ENCODE results near the gene MMP3.

MMP3 gene

DNA sequence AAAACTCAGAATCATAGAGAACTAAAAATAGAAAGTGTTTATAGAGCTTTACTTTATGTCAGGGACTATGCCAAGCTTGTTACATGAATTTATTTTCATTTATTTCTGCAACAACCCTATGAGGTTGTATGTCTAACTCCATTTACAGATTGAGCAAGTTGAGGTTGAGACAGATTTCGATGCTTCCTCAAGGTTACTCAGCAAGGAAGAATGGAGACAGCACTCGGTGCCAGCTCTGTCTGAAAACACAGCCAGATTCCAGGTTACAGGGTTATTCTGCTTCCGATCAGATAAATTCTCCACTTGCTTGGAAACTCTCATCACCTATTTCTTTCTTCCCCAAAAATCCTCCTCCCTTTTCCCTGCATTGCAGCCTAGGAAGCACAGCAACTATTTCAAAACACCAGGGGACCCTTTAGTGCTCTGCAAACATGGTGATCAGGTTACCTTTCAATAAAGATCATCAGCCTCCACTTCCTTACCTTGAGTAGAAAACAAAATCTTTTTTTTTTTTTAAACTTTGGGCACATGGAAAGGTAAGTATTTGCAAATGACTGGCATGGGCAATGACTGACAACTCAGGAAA is 7.0 kb downstream of the MMP3 start:
- DNase-seq (ENCODE audit: low spot score) (no peak), ATAC-seq (ENCODE audit: low read depth) (peak; percentile 98)
- Histone ChIP-seq H3K27me3 (ENCODE audit: insufficient read depth, poor library complexity, severe bottlenecking) (no peaks in the 10 kb centered on the region), H3K36me3 (ENCODE audit: low read depth) (no peaks in the 10 kb centered on the region), H3K27ac (ENCODE audit: poor library complexity, severe bottlenecking) (peak overlapping the region; percentile 51), H3K9me3 (ENCODE audit: severe bottlenecking) (no peaks in the 10 kb centered on the region), H3K4me3 (ENCODE audit: severe bottlenecking) (no peak overlapping the region), H3K4me1 (ENCODE audit: insufficient read depth, poor library complexity, severe bottlenecking) (peaks cover 14% of the 10 kb centered on the region)
- TF ChIP-seq, protein P1, sequence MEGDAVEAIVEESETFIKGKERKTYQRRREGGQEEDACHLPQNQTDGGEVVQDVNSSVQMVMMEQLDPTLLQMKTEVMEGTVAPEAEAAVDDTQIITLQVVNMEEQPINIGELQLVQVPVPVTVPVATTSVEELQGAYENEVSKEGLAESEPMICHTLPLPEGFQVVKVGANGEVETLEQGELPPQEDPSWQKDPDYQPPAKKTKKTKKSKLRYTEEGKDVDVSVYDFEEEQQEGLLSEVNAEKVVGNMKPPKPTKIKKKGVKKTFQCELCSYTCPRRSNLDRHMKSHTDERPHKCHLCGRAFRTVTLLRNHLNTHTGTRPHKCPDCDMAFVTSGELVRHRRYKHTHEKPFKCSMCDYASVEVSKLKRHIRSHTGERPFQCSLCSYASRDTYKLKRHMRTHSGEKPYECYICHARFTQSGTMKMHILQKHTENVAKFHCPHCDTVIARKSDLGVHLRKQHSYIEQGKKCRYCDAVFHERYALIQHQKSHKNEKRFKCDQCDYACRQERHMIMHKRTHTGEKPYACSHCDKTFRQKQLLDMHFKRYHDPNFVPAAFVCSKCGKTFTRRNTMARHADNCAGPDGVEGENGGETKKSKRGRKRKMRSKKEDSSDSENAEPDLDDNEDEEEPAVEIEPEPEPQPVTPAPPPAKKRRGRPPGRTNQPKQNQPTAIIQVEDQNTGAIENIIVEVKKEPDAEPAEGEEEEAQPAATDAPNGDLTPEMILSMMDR (IDR thresholded peaks at IDR 0.05; ENCODE audit: poor library complexity, severe bottlenecking) = no peak

DNA sequence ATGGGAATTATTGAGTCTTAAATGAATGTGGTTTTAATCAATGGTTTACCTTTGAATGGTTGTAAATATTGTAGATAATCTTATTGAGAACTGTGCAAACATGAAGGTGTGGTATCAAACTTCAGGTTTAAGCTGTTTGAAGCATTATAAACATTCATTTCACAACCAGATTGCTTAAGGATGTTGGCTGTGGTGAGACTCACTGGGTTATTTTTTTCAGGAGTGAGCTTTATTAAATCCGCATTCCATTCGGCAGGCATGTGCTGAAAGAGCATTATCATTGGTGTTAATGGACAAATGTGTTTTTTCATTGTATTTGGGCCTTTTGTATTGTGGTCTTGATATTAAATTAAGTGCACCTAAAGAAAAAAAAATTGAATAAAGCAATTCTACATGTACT is 9.7 kb downstream of the MMP3 start:
- H3K9me3 ChIP-seq (ENCODE audit: severe bottlenecking) = no peaks in the 10 kb centered on the region
- no peaks in the 10 kb centered on the region for H3K36me3 ChIP-seq (ENCODE audit: low read depth)
- no peaks in the 10 kb centered on the region for H3K27me3 ChIP-seq (ENCODE audit: insufficient read depth, poor library complexity, severe bottlenecking)
- H3K4me1 ChIP-seq (ENCODE audit: insufficient read depth, poor library complexity, severe bottlenecking) = peaks cover 24% of the 10 kb centered on the region
- DNase-seq (ENCODE audit: low spot score) (no peak), ATAC-seq (ENCODE audit: low read depth) (no peak)
- TF ChIP-seq, protein P1 (IDR thresholded peaks at IDR 0.05; ENCODE audit: poor library complexity, severe bottlenecking) = no peak
- H3K4me3 ChIP-seq (ENCODE audit: severe bottlenecking) = no peak overlapping the region
- no peak overlapping the region for H3K27ac ChIP-seq (ENCODE audit: poor library complexity, severe bottlenecking)

DNA sequence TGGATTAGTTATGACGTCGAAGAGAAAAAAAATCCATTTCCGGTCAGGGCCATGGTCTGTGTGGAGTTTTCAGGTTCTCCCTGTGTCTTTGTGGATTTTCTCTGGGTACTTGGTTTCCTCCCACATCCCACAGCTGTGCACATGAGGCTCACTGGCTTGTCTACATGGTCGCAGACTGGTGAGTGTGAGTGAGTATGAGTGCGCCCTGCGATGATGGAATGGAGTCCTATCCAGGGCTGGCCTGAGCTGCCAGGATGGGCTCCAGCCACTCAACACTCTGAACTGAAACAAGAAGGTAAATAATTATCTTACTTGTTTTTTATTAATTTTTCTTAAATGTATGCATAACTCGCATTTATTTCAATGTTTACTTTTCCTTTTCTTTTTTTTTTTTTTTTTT is 10.8 kb downstream of the MMP3 start:
- Histone ChIP-seq H3K4me1 (ENCODE audit: insufficient read depth, poor library complexity, severe bottlenecking) (peaks cover 24% of the 10 kb centered on the region), H3K4me3 (ENCODE audit: severe bottlenecking) (no peak overlapping the region), H3K27me3 (ENCODE audit: insufficient read depth, poor library complexity, severe bottlenecking) (no peaks in the 10 kb centered on the region), H3K27ac (ENCODE audit: poor library complexity, severe bottlenecking) (no peak overlapping the region), H3K9me3 (ENCODE audit: severe bottlenecking) (no peaks in the 10 kb centered on the region), H3K36me3 (ENCODE audit: low read depth) (no peaks in the 10 kb centered on the region)
- TF ChIP-seq, protein P1 (IDR thresholded peaks at IDR 0.05; ENCODE audit: poor library complexity, severe bottlenecking) = no peak
- no peak for ATAC-seq (ENCODE audit: low read depth)
- no peak for DNase-seq (ENCODE audit: low spot score)

DNA sequence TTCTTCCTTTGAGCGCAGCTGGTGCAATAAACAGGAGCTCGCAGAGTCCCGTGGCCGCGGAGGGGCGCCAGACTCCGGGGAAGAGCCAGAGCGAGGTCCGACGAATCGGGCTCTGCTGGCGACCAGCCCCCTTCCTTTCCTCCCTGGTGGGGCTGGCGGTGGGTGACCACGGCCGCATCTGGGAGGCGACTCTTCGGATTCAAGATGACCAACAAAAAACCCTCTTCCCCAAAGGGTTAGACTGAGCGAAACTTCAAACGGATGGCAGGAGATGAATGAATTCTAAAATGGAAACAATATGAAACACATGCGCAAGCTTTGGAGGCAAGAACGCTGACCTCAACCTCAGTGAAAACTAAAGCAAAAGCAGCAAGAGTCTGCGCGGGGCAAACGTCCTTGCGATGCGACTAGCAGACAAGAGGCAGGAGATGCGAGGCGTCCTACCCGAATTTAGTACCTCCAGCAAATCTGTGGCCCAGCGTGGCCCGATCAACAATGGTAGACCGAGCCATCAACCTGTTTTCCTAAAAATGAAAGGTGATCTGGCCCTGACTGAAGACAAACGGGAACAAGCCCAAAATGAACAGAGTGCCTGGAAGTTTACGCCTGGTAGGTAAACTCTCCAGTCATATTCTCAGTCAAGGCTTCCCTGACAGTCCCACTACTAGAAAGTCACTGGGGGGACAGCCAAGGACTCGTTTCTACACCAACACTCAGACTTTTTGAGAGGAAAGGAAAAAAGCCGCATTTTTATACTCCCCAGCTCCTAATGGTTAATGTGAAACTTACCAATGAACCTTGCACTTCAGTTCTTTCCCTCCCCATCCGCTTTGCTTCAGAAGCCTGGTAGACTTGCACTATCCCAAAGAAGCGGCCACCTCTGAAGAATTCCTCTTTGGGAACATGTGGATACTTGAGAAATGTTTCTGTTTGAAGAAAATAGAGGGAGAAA is 11.6 kb downstream of the MMP3 start:
- Histone ChIP-seq H3K27ac (ENCODE audit: poor library complexity, severe bottlenecking) (no peak overlapping the region), H3K4me1 (ENCODE audit: insufficient read depth, poor library complexity, severe bottlenecking) (peaks cover 22% of the 10 kb centered on the region), H3K4me3 (ENCODE audit: severe bottlenecking) (no peak overlapping the region), H3K36me3 (ENCODE audit: low read depth) (no peaks in the 10 kb centered on the region), H3K9me3 (ENCODE audit: severe bottlenecking) (no peaks in the 10 kb centered on the region), H3K27me3 (ENCODE audit: insufficient read depth, poor library complexity, severe bottlenecking) (no peaks in the 10 kb centered on the region)
- TF ChIP-seq, protein P1 (IDR thresholded peaks at IDR 0.05; ENCODE audit: poor library complexity, severe bottlenecking) = peak; percentile 11
- DNase-seq (ENCODE audit: low spot score) (no peak), ATAC-seq (ENCODE audit: low read depth) (no peak)

DNA sequence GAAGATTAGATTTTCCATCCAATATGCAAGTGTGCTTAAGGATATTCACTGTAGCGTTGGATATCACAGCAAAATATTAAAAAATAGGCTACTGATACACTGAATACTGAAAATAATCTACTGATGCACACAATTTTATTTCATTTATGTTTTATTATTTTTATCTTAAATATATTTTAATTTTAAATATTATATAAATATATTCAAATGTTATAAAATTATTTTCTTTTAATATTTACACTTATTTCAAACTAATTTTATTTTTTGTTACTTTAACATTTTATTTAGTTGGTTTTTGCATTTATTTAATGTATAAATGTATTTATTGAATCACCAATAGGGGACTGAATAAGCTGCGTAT is 12.3 kb downstream of the MMP3 start:
- Histone ChIP-seq H3K4me3 (ENCODE audit: severe bottlenecking) (no peak overlapping the region), H3K36me3 (ENCODE audit: low read depth) (no peaks in the 10 kb centered on the region), H3K27ac (ENCODE audit: poor library complexity, severe bottlenecking) (no peak overlapping the region), H3K27me3 (ENCODE audit: insufficient read depth, poor library complexity, severe bottlenecking) (no peaks in the 10 kb centered on the region), H3K9me3 (ENCODE audit: severe bottlenecking) (no peaks in the 10 kb centered on the region), H3K4me1 (ENCODE audit: insufficient read depth, poor library complexity, severe bottlenecking) (peaks cover 17% of the 10 kb centered on the region)
- ATAC-seq (ENCODE audit: low read depth) (no peak), DNase-seq (ENCODE audit: low spot score) (no peak)
- TF ChIP-seq, protein P1 (IDR thresholded peaks at IDR 0.05; ENCODE audit: poor library complexity, severe bottlenecking) = no peak
